ENCODE data around the gene EVPL. TPM values are rescaled to one million over a fixed set of nuclear protein-coding genes. Genes with fewer than 3 reads are reported as not detected.

The EVPL gene
- total and polyA plus RNA-seq, 2 of the 13 experiments (the other 11 are each of a cell fraction or from before 2014, with no cell fraction given): 2.1 to 8.2 TPM

- no peak for TF ChIP-seq ZNF580 (CRISPR knock-in tag; IDR thresholded peaks at IDR 0.05; ENCODE audit: borderline replicate concordance, low read depth)
- TF ChIP-seq, protein P1, sequence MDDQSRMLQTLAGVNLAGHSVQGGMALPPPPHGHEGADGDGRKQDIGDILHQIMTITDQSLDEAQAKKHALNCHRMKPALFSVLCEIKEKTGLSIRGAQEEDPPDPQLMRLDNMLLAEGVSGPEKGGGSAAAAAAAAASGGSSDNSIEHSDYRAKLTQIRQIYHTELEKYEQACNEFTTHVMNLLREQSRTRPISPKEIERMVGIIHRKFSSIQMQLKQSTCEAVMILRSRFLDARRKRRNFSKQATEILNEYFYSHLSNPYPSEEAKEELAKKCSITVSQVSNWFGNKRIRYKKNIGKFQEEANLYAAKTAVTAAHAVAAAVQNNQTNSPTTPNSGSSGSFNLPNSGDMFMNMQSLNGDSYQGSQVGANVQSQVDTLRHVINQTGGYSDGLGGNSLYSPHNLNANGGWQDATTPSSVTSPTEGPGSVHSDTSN (CRISPR knock-in tag; IDR thresholded peaks at IDR 0.05; ENCODE audit: borderline replicate concordance): no peak
- TF ChIP-seq ZNF770 (CRISPR knock-in tag; IDR thresholded peaks at IDR 0.05): no peak
- no peak for TF ChIP-seq ZNF749 (CRISPR knock-in tag; IDR thresholded peaks at IDR 0.05; ENCODE audit: borderline replicate concordance)
- no peak for TF ChIP-seq SYNCRIP (IDR thresholded peaks at IDR 0.05; ENCODE audit: insufficient read depth, low read depth, low read length)
- no peak for TF ChIP-seq RFX1 (IDR thresholded peaks at IDR 0.05)
- TF ChIP-seq NFE2 (CRISPR knock-in tag; IDR thresholded peaks at IDR 0.05): no peak
- no peak for TF ChIP-seq ZBTB20 (CRISPR knock-in tag; IDR thresholded peaks at IDR 0.05; ENCODE audit: borderline replicate concordance, low read depth)
- TF ChIP-seq ZNF703 (CRISPR knock-in tag; IDR thresholded peaks at IDR 0.05; ENCODE audit: borderline replicate concordance): no peak
- TF ChIP-seq KLF16 (CRISPR knock-in tag; IDR thresholded peaks at IDR 0.05): peak in 1 of 2 experiments; percentile 0; a peak in 2 of 4 replicates
- no peak for TF ChIP-seq BRCA1 (CRISPR knock-in tag; IDR thresholded peaks at IDR 0.05)
- no peak for TF ChIP-seq KDM4B (CRISPR knock-in tag; IDR thresholded peaks at IDR 0.05)
- TF ChIP-seq NFYB (CRISPR knock-in tag; IDR thresholded peaks at IDR 0.05): no peak
- no peak for TF ChIP-seq ETV5 (CRISPR knock-in tag; IDR thresholded peaks at IDR 0.05; ENCODE audit: borderline replicate concordance)
- TF ChIP-seq ZNF543 (CRISPR knock-in tag; IDR thresholded peaks at IDR 0.05): no peak
- peak; percentile 67 for TF ChIP-seq TARDBP (CRISPR knock-in tag; IDR thresholded peaks at IDR 0.05)
- TF ChIP-seq EHMT2 (IDR thresholded peaks at IDR 0.05; ENCODE audit: borderline replicate concordance, low read depth, low read length): no peak
- peak; percentile 35; the same call in 1 of the 2 replicates for TF ChIP-seq POGZ (CRISPR knock-in tag; IDR thresholded peaks at IDR 0.05)
- TF ChIP-seq ZBTB7B (CRISPR knock-in tag; IDR thresholded peaks at IDR 0.05): no peak
- TF ChIP-seq HOXA3 (CRISPR knock-in tag; IDR thresholded peaks at IDR 0.05): 0 out of 2 replicates have a peak, but pooled peaks have one; percentile 37
- no peak for TF ChIP-seq CBX2 (IDR thresholded peaks at IDR 0.05; ENCODE audit: low read depth, low read length)
- no peak for TF ChIP-seq CBX2 (CRISPR knock-in tag; IDR thresholded peaks at IDR 0.05; ENCODE audit: low read depth)
- TF ChIP-seq KLF15 (CRISPR knock-in tag; IDR thresholded peaks at IDR 0.05; ENCODE audit: borderline replicate concordance): no peak
- TF ChIP-seq STAG1 (CRISPR knock-in tag; IDR thresholded peaks at IDR 0.05): 0 out of 2 replicates have a peak, but pooled peaks have one; percentile 3
- TF ChIP-seq ZNF574 (CRISPR knock-in tag; IDR thresholded peaks at IDR 0.05): no peak
Observed at GRCh38 chr17:75976175-75976848, 50.8 kb downstream of the EVPL start (continued).

Data from HepG2 (cell line).